HG03095 (cell line): ENCODE results near the gene ARHGAP18.

Experiments used
- ATAC-seq: cut with Tn5 transposase; IDR thresholded peaks from one replicate; pipeline ENCODE4 v1.9.1; 2021; ENCODE audit warnings: moderate library complexity; ENCODE audit not compliant: unreplicated experiment

ARHGAP18 gene

GRCh38 chr6:129645830-129646579, 64.0 kb downstream of the ARHGAP18 start:
- no peak for ATAC-seq

DNA sequence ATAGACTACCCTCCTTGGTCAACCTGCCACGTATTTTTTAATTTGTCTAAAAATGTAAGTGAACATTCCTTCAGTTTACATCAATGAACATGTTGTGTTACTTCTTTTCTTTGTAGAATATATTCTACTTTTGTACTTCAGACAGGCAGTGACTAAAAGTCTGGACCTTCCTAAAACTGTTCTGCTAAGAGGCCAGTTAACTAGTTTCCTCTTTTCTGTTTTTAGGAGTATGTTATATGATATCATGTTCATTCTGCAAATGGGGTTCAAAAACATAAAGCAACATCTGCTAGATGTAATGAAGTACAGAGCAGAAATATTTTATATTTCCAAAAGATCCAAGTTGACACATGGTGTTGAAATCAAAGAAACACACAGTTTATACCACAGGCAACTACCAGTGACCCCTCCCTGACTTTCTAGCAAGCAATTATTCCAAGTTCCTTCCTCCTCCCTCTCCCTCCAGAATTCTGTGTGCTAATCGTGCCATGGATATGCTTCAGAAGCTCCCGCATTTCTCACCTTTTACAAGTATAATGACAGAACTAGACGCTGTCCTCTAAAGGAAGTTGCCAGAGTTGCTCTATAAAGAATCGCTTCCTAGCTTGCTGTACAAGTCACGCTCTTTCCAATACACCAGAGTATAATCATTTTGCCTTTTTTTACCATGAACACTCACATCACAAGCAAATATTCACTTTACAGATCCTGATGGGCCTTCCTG, 64.7 kb downstream of the ARHGAP18 start:
- no peak for ATAC-seq

DNA sequence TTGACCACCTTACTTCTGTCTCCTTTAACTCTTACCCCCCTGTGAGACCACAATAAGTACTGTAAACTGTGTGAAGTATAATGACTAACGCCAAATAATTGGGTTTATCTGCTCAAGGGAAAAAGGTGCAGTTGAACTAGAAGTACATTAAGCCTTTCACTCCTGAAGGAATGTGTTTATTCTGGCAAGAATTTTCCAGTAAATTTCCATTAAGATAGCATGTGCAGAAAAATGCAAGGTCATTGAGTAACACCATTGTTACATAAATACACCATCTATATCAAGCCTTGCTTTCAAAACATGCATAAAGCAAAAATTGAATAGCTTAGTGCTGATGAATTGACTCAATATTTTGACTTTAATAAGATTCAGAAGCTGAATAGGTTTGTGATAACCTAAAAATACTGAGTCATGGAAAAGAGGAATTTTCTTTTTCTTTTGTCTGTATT, 65.4 kb downstream of the ARHGAP18 start:
- no peak for ATAC-seq

DNA sequence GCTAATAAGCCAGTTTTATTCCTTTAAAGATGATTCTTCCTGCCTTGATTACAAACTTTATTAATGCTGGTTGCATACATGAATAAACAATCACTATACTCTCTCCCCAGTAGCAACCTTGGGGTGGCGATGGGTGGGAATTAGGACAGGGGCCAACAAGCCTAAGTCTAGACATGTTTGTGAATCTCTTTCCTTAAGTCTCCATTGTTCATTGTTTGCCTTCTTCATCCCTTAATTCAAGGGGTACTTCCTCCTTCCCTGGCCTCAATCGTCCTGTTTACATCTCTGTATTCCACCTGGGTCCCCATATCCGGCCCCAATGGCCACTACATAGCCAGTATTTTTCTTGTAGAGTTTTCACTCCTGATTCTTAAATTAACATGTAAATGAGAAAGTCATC, 66.0 kb downstream of the ARHGAP18 start:
- ATAC-seq = no peak

DNA sequence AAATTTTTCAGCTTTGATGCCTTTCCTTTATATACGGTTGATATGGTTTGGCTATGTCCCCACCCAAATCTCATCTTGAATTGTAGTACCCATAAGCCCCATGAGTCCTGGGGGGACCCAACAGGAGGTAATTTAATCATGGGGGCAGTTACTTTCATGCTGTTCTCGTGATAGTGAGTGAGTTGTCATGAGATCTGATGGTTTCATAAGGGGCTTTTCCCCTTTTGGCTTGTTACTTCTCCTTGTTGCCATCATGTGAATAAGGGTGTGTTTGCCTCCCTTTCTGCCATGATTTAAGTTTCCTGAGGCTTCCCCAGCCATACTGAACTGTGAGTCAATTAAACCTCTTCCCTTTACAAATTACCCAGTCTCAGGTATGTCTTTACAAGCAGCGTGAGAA, 66.8 kb downstream of the ARHGAP18 start:
- no peak for ATAC-seq

GRCh38 chr6:129642322-129642721, 67.7 kb downstream of the ARHGAP18 start:
- ATAC-seq = no peak

DNA sequence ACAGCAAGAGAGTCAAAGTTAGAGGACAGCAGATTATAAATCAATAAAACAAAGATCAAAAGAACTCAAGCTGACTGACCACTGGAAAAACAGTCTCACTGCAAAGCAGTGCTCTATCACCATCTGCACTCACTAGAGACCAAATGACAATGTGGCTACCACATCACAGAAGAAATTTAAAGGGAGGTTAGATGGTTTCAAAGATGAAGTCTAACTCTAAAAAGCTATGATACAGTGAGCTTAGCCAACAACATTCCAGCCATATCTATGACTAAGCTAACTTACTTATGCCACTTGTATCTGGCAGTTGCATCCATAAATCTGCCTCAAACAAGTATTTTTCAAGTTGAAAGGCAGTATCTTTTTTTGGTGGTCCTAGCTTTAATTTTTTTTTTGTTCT, 68.6 kb downstream of the ARHGAP18 start:
- ATAC-seq = no peak

DNA sequence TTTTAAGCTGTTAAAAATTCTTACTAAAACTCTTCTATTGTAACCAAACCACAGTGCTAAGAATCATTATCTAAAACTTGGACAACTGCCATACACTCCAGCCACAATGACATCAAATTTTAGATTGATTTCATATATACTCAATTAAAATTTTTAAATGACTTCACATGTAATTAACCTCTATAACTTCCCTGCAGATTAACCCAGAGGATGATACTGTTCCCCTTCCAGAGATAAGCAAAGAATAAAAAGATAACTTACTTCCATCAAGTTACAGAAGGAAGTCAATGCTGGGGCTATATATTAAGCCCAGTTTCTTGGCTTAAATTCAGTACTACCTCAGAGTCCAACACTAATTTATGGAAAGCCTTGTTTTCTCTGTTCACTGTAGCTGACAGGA, 71.3 kb downstream of the ARHGAP18 start:
- ATAC-seq = no peak

GRCh38 chr6:129638055-129638684, 71.8 kb downstream of the ARHGAP18 start:
- no peak for ATAC-seq

GRCh38 chr6:129637340-129638054, 72.5 kb downstream of the ARHGAP18 start:
- ATAC-seq = no peak

GRCh38 chr6:129635396-129636130, 74.4 kb downstream of the ARHGAP18 start:
- no peak for ATAC-seq

GRCh38 chr6:129634411-129635230, 75.4 kb downstream of the ARHGAP18 start:
- ATAC-seq = no peak

- ATAC-seq = no peak
These were observed 76.4 kb downstream of the ARHGAP18 start for GRCh38 chr6:129633529-129633928.

DNA sequence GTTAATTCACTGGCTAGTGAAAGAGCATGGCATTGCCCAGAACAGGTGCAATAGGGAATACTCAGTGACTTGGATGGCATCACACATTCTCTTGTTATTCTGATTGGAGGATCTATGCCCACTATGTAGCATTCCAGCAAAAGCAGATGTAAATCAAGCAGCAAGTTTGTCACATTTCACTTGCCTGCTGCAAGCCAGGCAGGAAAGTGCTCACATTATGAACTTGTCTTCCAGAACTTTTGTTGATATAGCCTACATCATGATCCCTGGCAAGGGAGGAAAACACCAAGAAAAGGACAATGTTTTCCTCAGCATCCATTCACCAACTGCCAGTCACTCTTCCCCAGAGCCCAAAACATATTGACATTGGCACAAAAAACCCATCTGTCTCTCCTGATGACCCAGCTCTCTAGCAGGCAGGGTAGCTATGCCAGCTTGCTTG, 77.8 kb downstream of the ARHGAP18 start:
- no peak for ATAC-seq

GRCh38 chr6:129631070-129631469, 78.9 kb downstream of the ARHGAP18 start:
- ATAC-seq = no peak

DNA sequence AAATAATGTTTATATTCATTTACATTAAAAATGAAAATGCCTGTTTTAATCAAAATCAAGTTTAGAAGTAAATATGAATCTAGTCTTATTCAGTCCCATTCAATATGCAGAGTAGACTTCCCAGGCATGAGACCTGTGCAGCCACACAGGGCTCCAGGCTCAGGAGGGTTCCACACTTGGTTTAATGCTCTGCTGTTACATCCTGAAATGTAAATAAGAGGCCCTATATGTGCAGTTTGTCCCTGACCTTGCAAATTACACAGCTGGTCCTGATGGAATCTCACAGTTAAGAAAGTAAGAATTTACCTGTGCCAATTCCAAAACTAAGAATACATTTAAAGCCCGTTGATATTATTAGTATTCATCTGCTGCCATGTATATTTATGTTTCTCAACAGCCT, 79.4 kb downstream of the ARHGAP18 start:
- ATAC-seq = no peak

GRCh38 chr6:129628101-129628815, 81.7 kb downstream of the ARHGAP18 start:
- no peak for ATAC-seq

DNA sequence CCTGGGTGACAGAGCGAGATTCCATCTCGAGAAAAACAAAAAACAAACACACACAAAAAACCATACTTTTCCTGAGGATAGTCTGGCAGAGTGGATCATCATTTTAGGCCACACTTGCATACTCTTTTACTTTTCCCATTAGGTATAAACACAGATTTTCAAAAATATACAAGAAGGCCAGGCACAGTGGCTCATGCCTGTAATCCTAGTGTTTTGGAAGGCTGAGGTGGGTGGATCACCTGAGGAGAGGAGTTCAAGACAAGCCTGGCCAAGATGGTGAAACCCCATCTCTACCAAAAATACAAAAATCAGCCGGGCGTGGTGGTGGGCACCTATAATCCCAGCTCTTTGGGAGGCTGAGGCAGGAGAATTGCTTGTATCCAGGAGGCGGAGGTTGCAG, 85.5 kb downstream of the ARHGAP18 start:
- no peak for ATAC-seq
